ENCODE measurements around the gene XKR7.
"Not testable (repeated sequence)": the region's sequence is repeated elsewhere in the genome, so short reads cannot be mapped to it uniquely, and the experiment has no call there.

XKR7 gene

DNA sequence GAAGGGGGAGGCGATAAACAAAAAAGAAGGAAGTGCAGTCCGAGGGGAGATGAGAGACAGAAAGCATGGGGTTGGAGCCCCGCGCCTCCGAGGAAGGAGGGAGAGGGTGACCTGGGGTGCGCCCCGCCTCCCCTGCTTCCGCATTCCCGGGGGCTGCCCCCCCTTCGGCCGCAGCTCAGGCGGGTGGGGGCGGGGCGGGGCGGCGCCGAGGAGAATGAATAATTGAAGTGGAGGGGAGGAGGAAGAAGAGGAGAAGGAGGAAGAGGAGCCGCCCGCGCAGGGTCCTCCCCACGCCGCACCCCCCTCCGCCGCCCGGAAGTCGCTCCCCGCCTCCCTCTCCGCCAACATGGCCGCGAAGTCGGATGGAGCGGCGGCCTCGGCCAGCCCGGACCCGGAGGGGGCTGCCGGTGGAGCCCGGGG lies at the start of gene XKR7:
Gene XKR7 (plus strand): TSS at position 322 of the 420 bp plus-strand sequence. CDS start 25 bp downstream, at position 347.
- peak; percentile 94 for DNase-seq

GRCh38 chr20:31918466-31919105 lies 49.4 kb upstream of the XKR7 start:
- no peak for DNase-seq

- no peak for DNase-seq
These were observed 48.4 kb upstream of the XKR7 start for GRCh38 chr20:31919410-31920155.

DNA sequence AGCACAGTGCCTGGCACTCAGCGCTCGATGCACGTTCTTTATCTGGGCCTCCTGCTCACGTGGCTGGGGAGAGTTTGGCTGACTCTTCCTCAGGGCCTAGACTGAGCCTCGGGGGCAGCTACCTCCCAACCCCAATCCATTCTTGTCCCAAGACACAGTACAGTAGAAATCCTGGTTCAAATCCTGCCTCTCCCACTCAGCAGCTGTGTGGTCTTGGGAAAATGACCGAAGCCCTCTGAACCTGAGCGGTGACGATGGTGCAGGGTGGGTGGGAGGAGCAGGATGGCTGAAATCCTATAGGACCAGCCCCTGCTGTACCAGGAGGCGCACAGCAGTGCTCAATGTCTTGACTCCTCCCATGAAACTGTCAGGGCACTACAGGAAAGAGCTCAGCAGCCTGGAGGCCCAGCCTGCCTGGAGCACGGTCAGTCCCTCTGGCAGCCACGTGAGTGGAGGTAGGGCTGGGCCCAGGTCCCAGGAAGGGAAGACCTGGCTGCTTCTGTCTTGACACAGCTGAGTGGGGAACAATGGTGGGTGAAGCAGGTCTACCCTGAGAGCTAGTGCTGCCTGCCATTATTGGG lies 47.6 kb upstream of the XKR7 start:
- peak; percentile 27 for DNase-seq

- not testable (repeated sequence) for DNase-seq
These were observed 46.5 kb upstream of the XKR7 start for GRCh38 chr20:31921480-31921879.

DNA sequence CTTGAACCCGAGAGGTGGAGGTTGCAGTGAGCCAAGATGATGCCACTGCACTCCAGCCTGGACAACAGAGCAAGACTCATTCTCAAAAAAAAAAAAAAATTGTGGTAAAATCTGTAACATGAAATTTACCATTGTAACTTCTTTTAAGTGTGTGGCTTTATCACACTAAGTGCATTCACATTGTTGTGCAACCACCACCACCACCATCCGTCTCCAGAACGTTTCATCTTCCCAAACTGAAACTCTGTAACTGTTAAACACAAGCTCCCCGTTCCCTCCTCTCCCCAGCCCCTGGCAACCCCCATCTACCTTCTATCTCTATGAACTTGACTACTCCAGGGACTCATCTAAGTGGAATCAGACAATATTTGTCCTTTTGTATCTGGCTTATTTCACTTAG lies 45.8 kb upstream of the XKR7 start:
- no peak for DNase-seq

- no peak for DNase-seq
These were observed 45.4 kb upstream of the XKR7 start for GRCh38 chr20:31922588-31922987.

DNA sequence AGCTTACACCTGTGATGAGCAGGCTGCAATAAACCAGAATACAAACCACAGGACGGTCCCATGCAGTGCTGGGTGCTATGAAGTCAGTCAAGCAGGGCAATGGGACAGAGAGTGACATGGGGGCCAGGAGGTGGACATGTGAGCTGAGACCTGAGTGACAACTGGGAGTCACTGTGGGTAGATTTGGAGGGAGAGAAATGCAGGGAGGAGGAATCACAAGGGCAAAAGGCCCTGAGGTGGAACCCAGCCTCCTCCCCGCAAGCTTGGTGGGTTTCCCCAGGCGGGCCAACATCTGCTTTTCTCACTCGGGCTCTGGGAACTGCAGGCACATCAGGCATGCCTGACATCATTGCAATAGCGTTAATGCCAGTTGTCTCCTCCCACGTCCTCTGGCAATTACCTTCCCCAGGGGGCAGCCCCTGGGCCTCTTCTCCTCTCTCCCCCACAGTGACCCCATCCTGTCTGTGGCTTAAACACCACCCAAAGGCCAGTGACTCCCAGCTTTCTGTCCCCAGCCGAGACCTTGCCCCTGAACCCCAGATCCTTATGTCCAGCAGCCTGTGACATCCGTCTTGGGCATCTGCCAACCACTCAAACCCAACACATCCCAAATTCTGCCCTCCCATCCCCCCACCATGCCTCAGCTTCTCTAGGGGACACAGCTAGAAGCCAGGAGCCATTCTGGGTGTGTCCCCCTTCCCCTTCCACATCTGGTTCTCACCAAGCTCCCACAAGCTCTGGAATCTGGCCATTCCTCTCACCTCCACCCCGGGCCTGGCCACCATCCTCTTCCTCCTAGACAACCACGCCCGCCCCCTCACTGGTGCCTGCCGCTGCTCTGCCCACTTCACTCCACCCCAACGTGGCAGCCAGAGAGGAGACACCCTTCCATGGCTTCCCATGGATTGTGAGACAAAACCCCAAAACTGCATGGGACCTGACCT lies 44.3 kb upstream of the XKR7 start:
- DNase-seq: peak; percentile 79

DNA sequence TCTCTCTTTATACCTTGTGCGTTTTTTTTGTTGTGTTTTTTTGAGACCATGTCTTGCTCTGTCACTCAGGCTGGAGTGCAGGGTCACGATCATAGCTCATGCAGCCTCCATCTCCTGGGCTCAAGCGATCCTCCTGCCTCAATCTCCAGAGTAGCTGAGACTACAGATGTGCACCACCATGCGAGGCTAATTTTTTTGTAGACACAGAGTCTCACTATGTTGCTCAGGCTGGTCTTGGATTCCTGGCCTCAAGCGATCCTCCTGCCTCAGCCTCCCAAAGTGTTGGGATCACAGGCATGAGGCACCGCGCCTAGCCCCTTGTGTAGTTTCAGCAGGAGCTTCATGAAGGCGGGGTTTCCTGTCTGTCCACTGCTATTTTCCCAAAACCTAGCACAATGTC lies 43.4 kb upstream of the XKR7 start:
- DNase-seq: no peak

DNA sequence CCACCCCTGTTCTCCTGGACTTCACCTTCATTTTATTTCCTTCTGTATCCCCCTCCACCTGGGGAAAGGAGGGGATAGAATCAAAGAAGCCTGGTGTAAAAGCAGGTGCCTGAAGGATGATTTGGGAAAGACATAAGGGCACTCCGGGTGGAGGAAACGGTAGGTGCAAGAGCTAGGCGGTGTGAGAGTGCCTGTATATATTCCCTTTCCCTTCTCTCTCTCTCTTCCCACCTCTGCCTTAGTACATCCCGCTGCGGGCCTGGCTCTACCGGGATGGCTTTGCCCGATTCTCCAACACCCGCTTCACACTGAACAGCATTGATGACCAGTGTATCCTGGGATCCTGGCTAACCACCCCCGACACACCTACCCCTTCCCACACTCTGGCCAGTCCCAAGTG lies 42.3 kb upstream of the XKR7 start:
- no peak for DNase-seq

DNA sequence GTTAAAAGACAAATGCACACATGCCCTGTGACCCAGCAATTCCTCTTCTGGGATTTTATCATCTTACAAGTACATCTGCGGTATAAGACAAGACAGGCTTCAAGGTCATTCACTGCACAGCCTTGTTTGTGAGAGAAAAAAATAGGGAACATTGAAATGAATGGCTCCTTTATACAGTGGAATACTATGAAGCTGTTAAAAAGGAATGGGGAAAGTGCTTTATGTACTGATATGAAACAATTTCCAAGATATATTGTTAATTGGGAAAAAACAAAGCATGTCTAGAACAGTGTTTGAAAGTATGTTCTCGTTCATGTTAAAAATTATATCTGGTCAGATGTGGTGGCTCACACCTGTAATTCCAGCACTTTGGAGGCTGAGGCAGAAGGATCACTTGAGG lies 41.5 kb upstream of the XKR7 start:
- DNase-seq: no peak

GRCh38 chr20:31927627-31928159 lies 40.3 kb upstream of the XKR7 start:
- DNase-seq: peak; percentile 80

DNA sequence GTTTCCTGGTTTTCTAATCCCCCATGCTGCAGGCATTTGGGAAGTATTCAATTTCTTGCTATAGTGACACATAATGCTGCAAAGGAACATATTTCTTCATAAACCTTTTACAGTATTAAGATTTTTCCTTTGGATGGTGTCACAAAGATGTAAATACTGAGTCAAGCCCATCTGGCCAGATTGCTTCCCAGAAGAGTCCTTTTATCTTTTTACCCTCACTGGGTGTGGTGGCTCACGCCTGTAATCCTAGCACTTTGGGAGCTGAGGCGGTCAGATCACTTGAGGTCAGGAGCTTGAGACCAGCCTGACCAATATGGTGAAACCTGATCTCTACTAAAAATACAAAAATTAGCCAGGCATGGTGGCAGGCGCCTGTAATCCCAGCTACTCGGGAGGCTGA lies 38.3 kb upstream of the XKR7 start:
- DNase-seq: peak; percentile 79

GRCh38 chr20:31930779-31931178 lies 37.2 kb upstream of the XKR7 start:
- no peak for DNase-seq

- DNase-seq: no peak
These were observed 34.3 kb upstream of the XKR7 start for GRCh38 chr20:31933698-31934097.

DNA sequence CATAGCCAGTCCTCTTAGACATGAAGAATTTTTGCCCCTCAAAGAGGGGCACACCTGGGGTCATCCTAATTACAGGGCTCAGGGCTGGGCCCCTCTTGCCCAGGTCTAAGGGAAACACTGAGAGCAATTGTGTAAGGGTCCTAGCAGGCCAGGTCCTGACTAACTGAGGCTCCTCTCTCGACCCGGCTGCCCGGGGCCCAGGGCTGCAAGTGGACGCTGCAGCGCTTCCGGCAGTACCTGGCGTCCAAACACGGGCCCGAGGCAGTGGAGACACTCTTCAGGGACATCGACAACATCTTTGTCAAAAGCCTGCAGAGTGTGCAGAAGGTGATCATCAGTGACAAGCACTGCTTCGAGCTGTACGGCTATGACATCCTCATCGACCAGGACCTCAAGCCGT lies 33.5 kb upstream of the XKR7 start:
- DNase-seq: no peak

- peak; percentile 27 for DNase-seq
These were observed 32.8 kb upstream of the XKR7 start for GRCh38 chr20:31934968-31935764.

DNA sequence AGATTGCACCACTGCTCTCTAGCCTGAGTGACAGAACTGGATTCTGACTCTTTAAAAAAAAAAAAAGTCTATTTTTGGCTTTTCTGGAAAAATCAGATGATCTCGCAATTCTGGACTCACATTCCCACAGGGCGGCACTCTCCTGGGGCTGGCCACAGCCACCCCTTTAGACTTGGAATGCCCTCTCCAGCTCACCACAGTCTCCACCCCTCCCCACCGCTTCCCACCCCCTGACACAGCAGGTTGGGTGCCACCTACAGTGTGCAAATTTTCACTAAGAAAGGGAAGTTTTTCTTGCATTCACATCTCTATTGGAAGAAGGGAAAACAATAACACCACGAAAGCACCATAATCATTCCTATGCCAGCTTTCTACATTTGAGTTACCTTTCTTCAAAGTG lies 31.5 kb upstream of the XKR7 start:
- no peak for DNase-seq

- DNase-seq: no peak
These were observed 30.1 kb upstream of the XKR7 start for GRCh38 chr20:31937820-31938219.

- no peak for DNase-seq
These were observed 28.3 kb upstream of the XKR7 start for GRCh38 chr20:31939661-31940060.

DNA sequence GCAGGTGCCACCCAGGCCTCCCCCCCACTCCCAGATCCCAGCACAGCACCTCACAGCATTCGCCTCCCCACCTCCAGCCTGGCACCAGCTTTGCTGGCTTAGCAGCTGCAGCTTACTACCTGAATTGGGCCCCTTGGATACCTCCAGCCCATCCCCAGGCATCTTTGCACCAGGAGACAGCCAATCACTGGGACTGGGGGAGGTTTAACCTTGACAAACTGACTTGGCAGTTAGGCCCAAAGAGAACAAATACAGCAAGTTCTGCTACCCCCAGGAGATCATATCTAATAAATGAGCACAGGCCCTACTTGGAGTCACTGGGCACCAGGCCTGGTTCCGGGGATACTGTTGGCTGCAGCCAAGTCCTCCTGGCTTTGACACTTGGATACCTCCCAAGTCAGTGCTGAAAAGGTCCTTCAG lies 24.9 kb upstream of the XKR7 start:
- no peak for DNase-seq

DNA sequence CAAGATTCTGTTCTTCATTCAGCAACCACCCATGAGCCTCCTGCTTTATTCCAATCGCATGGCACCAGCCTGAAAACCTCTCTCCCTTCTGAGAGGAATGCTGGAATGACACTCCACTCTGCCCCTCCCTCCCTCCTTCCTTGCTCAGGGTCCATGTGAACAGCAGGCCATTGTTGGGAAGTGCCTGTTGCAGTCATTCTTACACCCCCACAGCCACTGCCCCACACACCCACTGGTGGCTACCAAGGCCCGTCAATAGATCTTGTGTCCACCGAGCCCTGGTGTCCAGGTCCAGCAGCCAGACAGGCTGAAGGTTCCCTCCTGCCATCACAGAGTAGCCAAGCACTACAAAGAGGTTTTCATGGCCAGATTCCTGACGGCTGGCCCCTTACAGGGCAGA lies 22.6 kb upstream of the XKR7 start:
- DNase-seq: no peak

All from NCI-H69 (cell line).